GM12865 (cell line): ENCODE data around the gene CALU.

ENCODE experiments used
- DNase-seq: peaks from one replicate; pipeline ENCODE4 v3.0.0; 2010; ENCODE audit warnings: low read depth
- H3K4me3 ChIP-seq: 2 replicates; pipeline ENCODE4 v1.5.1; 2011; ENCODE audit warnings: mild to moderate bottlenecking, low read depth, low read length, control low read depth
- TF ChIP-seq, protein P1 (sequence below): IDR thresholded peaks from 2 replicates; pipeline ENCODE4 v1.5.1; 2011; ENCODE audit warnings: low read length, control low read depth, low read depth, inconsistent platforms; ENCODE audit not compliant: insufficient read depth; ENCODE audit errors: missing control alignments

The CALU gene

DNA sequence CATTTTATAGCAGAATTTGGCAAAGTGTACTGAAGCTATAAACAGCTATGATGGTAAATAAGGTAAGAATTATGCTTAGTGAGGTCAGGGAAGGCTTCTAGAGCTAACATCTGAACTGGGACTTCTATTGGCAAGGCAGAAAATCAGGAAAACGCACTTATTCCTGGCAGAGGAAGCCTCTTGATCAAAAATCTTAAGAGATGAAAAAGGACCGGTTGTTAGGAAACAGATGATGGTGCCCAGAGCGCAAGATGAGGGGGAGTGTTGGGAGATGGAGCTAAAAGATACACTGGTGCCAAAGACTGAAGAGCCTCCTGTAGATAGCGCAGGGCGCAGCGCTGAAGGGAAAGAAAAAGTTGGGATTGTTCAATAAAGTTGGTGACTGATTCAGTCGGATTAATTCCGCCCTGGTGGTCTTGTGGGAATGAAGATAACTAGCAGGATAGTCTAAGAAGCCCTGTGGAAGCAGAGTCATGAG lies 550 bp upstream of the CALU start:
- peak overlapping the region; percentile 70 for H3K4me3 ChIP-seq
- TF ChIP-seq, protein P1, sequence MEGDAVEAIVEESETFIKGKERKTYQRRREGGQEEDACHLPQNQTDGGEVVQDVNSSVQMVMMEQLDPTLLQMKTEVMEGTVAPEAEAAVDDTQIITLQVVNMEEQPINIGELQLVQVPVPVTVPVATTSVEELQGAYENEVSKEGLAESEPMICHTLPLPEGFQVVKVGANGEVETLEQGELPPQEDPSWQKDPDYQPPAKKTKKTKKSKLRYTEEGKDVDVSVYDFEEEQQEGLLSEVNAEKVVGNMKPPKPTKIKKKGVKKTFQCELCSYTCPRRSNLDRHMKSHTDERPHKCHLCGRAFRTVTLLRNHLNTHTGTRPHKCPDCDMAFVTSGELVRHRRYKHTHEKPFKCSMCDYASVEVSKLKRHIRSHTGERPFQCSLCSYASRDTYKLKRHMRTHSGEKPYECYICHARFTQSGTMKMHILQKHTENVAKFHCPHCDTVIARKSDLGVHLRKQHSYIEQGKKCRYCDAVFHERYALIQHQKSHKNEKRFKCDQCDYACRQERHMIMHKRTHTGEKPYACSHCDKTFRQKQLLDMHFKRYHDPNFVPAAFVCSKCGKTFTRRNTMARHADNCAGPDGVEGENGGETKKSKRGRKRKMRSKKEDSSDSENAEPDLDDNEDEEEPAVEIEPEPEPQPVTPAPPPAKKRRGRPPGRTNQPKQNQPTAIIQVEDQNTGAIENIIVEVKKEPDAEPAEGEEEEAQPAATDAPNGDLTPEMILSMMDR: no peak
- DNase-seq: no peak

DNA sequence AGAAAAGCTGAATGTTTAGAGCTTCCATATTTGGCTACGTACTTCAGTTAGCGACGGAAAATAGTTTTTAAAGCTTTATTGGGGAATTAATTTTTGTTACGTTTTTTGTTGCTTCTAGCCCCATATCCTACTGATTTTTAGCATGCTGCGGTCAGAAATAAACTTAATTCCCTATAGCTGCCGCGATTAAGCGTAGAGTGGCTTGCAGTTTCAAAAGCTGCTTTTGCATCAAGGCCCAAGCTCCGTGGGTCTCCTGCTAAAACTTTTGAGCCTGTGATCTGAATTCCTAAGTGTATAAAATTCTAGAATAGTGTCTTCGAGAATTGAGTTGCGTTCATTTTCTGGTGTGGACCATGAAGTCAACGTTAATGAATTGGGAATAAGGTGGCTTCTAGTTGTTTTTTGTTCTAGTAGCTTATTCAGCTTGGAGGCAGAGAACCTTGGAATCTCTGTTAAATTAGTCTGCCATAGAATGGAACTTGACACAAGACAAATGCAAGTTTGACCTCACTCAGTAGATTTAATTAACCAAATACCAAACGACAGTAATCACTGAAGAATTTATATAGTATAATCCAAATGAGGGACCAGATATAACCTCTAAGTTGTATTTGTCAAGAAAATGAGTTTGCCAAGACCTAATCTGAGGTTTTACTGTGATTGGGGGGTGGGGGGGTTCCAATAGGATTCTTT lies 977 bp downstream of the CALU start:
- DNase-seq: no peak
- TF ChIP-seq, protein P1: no peak
- peak overlapping the region; percentile 81 for H3K4me3 ChIP-seq

DNA sequence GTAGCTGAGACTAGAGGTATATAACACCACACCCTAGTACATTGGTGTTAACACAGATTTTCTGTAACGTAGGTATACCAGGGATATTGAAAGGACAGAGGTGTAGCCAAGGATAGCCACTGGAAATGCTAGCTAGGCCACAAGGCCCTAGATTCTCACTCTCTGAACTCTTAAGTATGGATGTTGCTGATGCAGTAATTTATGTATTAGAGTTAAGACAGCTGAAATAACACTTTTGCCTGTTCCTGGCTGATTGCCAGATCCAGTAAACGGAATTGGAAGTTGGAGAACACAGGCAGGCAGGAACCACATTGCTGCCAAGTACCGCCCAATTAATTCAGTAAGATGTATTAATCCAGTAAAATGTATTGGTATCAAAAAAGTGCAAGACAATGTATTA lies 1.8 kb downstream of the CALU start:
- TF ChIP-seq, protein P1: no peak
- no peak for DNase-seq
- peak overlapping the region; percentile 81; the same call in 1 of the 2 replicates for H3K4me3 ChIP-seq

- no peak overlapping the region for H3K4me3 ChIP-seq
- TF ChIP-seq, protein P1: no peak
- DNase-seq: no peak
These were observed 2.3 kb downstream of the CALU start for GRCh38 chr7:128741491-128741890.

- DNase-seq: no peak
- TF ChIP-seq, protein P1: no peak
- H3K4me3 ChIP-seq: no peak overlapping the region
These were observed 3.0 kb downstream of the CALU start for GRCh38 chr7:128742206-128742605.

GRCh38 chr7:128743112-128743772 lies 4.1 kb downstream of the CALU start:
- TF ChIP-seq, protein P1: no peak
- H3K4me3 ChIP-seq: no peak overlapping the region
- DNase-seq: no peak

- DNase-seq: no peak
- TF ChIP-seq, protein P1: no peak
These were observed 5.3 kb downstream of the CALU start for GRCh38 chr7:128744366-128744905.

More at GRCh38 chr7:128744366-128744905, 5.3 kb downstream of the CALU start:
- H3K4me3 ChIP-seq: no peak overlapping the region
